Bronchial epithelial cell (primary cell): ENCODE results near the gene RBPJ. TPM values are rescaled to one million over a fixed set of nuclear protein-coding genes. Genes with fewer than 3 reads are reported as not detected.
A peak's percentile ranks its signal among the peaks of the same experiment; 100 is the strongest.

Source experiments
- DNase-seq: peaks from one replicate; pipeline ENCODE4 v3.0.0-alpha.2; 2010; ENCODE audit warnings: low read depth
- FAIRE-seq: peaks from 2 replicates; lab custom pipeline; 2011; peaks lifted over from hg19 to GRCh38; lab: Jason Lieb, UNC
- H3K27me3 ChIP-seq: 2 replicates; pipeline ENCODE4 v1.5.1; 2011; ENCODE audit warnings: low read length; ENCODE audit not compliant: control insufficient read depth, insufficient read depth
- H3K36me3 ChIP-seq: 2 replicates; pipeline ENCODE4 v1.5.1; 2011; ENCODE audit warnings: low read length; ENCODE audit not compliant: control insufficient read depth, insufficient read depth
- H3K4me3 ChIP-seq: 2 replicates; pipeline ENCODE4 v1.5.1; 2011; ENCODE audit warnings: mild to moderate bottlenecking, low read depth, low read length, control low read depth
- total RNA-seq: library from RNA; depleted of rRNA; stranded (reverse); fragments of >200 nt; gene quantifications from 2 replicates; pipeline ENCODE4 v1.2.1, GENCODE V29; 2014
- TF ChIP-seq, protein P1 (sequence below): IDR thresholded peaks from 2 replicates; pipeline ENCODE4 v1.5.1; 2011; ENCODE audit warnings: mild to moderate bottlenecking, moderate library complexity, low read length, control low read depth, inconsistent platforms; ENCODE audit not compliant: insufficient read depth, severe bottlenecking

Gene RBPJ
- total RNA-seq, 1 donor from 2014 or later, result 34.5 TPM

- no peak for FAIRE-seq
- TF ChIP-seq, protein P1, sequence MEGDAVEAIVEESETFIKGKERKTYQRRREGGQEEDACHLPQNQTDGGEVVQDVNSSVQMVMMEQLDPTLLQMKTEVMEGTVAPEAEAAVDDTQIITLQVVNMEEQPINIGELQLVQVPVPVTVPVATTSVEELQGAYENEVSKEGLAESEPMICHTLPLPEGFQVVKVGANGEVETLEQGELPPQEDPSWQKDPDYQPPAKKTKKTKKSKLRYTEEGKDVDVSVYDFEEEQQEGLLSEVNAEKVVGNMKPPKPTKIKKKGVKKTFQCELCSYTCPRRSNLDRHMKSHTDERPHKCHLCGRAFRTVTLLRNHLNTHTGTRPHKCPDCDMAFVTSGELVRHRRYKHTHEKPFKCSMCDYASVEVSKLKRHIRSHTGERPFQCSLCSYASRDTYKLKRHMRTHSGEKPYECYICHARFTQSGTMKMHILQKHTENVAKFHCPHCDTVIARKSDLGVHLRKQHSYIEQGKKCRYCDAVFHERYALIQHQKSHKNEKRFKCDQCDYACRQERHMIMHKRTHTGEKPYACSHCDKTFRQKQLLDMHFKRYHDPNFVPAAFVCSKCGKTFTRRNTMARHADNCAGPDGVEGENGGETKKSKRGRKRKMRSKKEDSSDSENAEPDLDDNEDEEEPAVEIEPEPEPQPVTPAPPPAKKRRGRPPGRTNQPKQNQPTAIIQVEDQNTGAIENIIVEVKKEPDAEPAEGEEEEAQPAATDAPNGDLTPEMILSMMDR, result peak; percentile 16
- Histone ChIP-seq H3K4me3 (peak overlapping the region; percentile 85), H3K27me3 (no peaks in the 10 kb centered on the region), H3K36me3 (no peaks in the 10 kb centered on the region)
- peak; percentile 98 for DNase-seq
These were observed 1.3 kb upstream of the RBPJ start for GRCh38 chr4:26319467-26319948.

DNA sequence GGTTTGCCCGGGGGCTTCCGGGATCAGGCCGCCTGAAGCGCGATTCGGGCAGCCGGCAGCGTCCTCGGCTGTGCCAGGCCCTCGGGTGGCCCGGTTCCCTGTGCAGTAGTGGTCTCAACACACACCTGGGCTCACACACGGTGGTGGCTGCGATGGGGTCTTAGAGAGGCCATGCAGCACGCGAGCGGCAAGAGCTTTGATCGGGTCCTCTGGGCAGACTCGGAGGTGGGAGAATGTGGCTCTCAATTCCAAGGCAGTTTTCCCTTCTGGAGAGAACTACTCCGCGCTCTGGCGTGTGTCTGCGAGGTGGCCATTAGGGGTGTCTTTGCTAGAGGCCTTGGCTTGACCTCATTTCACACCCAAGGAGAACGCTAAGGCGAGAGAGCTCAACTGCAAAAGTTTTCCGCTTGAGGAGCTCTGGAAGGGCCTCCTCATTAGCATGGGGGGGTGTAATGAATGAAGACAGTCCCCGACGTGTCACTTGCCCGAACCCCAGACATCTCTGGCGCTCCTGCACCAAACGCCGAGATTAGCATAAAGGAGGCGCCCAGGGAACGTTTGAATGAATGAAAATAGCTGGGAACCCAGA, 771 bp upstream of the RBPJ start:
- FAIRE-seq (no peak), DNase-seq (peak; percentile 41)
- H3K36me3 ChIP-seq, result no peaks in the 10 kb centered on the region
- peak overlapping the region; percentile 85 for H3K4me3 ChIP-seq
- H3K27me3 ChIP-seq, result no peaks in the 10 kb centered on the region
- TF ChIP-seq, protein P1, result no peak

GRCh38 chr4:26321373-26322221, 783 bp downstream of the RBPJ start:
- FAIRE-seq (no peak), DNase-seq (peak; percentile 17)
- Histone ChIP-seq H3K36me3 (no peaks in the 10 kb centered on the region), H3K4me3 (peak overlapping the region; percentile 85), H3K27me3 (no peaks in the 10 kb centered on the region)
- TF ChIP-seq, protein P1, result no peak

GRCh38 chr4:26322346-26322745, 1.5 kb downstream of the RBPJ start:
- H3K27me3 ChIP-seq, result no peaks in the 10 kb centered on the region
- H3K4me3 ChIP-seq, result peak overlapping the region; percentile 85
- DNase-seq, result no peak
- no peak for FAIRE-seq
- TF ChIP-seq, protein P1, result no peak
- H3K36me3 ChIP-seq, result no peaks in the 10 kb centered on the region

DNA sequence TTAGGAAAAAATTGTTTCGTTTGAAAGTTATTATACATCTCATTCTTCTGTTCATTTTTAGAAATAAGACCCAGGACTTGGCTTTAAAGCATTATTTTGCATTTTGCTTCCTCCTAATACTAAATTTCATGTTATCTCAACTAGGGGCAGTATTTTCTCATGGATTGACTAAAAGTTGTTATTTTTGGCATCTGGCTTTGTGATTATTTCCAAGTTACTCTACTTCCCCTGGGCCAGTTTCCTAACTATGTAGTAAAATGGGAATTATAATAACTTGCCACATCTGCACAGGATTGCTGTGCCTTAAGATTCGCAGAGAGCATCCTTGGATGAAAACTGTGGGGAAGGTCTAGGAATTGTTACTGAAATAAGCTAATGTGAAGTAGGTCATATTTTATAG, 3.0 kb downstream of the RBPJ start:
- TF ChIP-seq, protein P1, result no peak
- DNase-seq (no peak), FAIRE-seq (no peak)
- Histone ChIP-seq H3K4me3 (no peak overlapping the region), H3K27me3 (no peaks in the 10 kb centered on the region), H3K36me3 (no peaks in the 10 kb centered on the region)
